Fibroblast of lung (primary cell): Measurements from ENCODE around the gene FBXW5. TPM values are rescaled to one million over a fixed set of nuclear protein-coding genes. Genes with fewer than 3 reads are reported as not detected.

Experiments
- DNase-seq, 2 donors: peaks; one replicate each; pipeline versions ENCODE4 v3.0.0 to v3.0.0-alpha.2; 2010; ENCODE audit warnings: low read depth in 2 of 2
- H2AFZ ChIP-seq: 2 replicates; pipeline ENCODE4 v1.5.1; 2012; ENCODE audit warnings: low read length, control low read depth, inconsistent platforms
- H3K27ac ChIP-seq: 2 replicates; pipeline ENCODE4 v1.5.1; 2011; ENCODE audit warnings: low read length, control low read depth; ENCODE audit not compliant: insufficient read depth
- H3K27me3 ChIP-seq: 2 replicates; pipeline ENCODE4 v1.5.1; 2011; ENCODE audit warnings: mild to moderate bottlenecking, low read length; ENCODE audit not compliant: control insufficient read depth, insufficient read depth
- H3K36me3 ChIP-seq: 2 replicates; pipeline ENCODE4 v1.5.1; 2011; ENCODE audit warnings: low read length; ENCODE audit not compliant: control insufficient read depth, insufficient read depth
- H3K4me1 ChIP-seq: 2 replicates; pipeline ENCODE4 v1.5.1; 2011; ENCODE audit warnings: low read length; ENCODE audit not compliant: control insufficient read depth, insufficient read depth; ENCODE audit errors: extremely low read depth
- H3K4me2 ChIP-seq: 2 replicates; pipeline ENCODE4 v1.5.1; 2011; ENCODE audit warnings: low read length, control low read depth; ENCODE audit not compliant: insufficient read depth; ENCODE audit errors: extremely low read depth
- H3K4me3 ChIP-seq, 4 experiments: fragments of 200-600 bp in 1 of 4; sonication (generic) in 1 of 4; replicated peaks in 1 of 4; 2 replicates each; pipeline ENCODE4 v1.5.1; 2011 to 2016; ENCODE audit warnings: low read length in 4 of 4, low read depth in 3 of 4, mild to moderate bottlenecking in 3 of 4, control low read depth in 2 of 4, inconsistent platforms in 1 of 4, mixed read lengths in 1 of 4; ENCODE audit not compliant: insufficient read depth in 1 of 4; ENCODE audit errors: control extremely low read depth in 1 of 4
- H3K79me2 ChIP-seq: 2 replicates; pipeline ENCODE4 v1.5.1; 2012; ENCODE audit warnings: mild to moderate bottlenecking, low read length, inconsistent platforms; ENCODE audit not compliant: control insufficient read depth, insufficient read depth
- H3K9ac ChIP-seq: 2 replicates; pipeline ENCODE4 v1.5.1; 2011; ENCODE audit warnings: mild to moderate bottlenecking, low read length, control low read depth; ENCODE audit not compliant: insufficient read depth
- H3K9me3 ChIP-seq: 2 replicates; pipeline ENCODE4 v1.5.1; 2012; ENCODE audit warnings: low read depth, low read length; ENCODE audit not compliant: control insufficient read depth, insufficient read depth
- H4K20me1 ChIP-seq: 2 replicates; pipeline ENCODE4 v1.5.1; 2011; ENCODE audit warnings: low read length; ENCODE audit not compliant: control insufficient read depth, insufficient read depth; ENCODE audit errors: extremely low read depth
- EZH2 ChIP-seq: IDR thresholded peaks from 2 replicates; pipeline ENCODE4 v1.5.1; 2012; ENCODE audit warnings: low read length, control low read depth, mild to moderate bottlenecking; ENCODE audit errors: missing control alignments
- polyA plus RNA-seq, 2 donors: library from polyadenylated mRNA; depleted of rRNA in 1 of 2; stranded (reverse) in 1 of 2; unstranded in 1 of 2; fragments of >200 nt; gene quantifications; 2 replicates each; pipeline ENCODE4 v1.2.1, GENCODE V29; 2011 to 2012; ENCODE audit warnings: missing spikeins in 1 of 2
- total RNA-seq: library from RNA; depleted of rRNA; stranded (reverse); fragments of >200 nt; gene quantifications from 2 replicates; pipeline ENCODE4 v1.2.1, GENCODE V29; 2014
- TF ChIP-seq, protein P1 (sequence below), 2 donors: IDR thresholded peaks in 1 of 2; conservative IDR thresholded peaks in 1 of 2; 1 replicate in 1 of 2; 2 replicates in 1 of 2; pipeline ENCODE4 v1.5.1; 2011 to 2012; ENCODE audit warnings: low read length in 2 of 2, control low read depth in 1 of 2, inconsistent platforms in 1 of 2, low read depth in 1 of 2, mild to moderate bottlenecking in 1 of 2

The FBXW5 gene
- total and polyA plus RNA-seq, 2 donors (not counting 1 experiment from before 2014, with no cell fraction given) = 31.3 to 166 TPM

DNA sequence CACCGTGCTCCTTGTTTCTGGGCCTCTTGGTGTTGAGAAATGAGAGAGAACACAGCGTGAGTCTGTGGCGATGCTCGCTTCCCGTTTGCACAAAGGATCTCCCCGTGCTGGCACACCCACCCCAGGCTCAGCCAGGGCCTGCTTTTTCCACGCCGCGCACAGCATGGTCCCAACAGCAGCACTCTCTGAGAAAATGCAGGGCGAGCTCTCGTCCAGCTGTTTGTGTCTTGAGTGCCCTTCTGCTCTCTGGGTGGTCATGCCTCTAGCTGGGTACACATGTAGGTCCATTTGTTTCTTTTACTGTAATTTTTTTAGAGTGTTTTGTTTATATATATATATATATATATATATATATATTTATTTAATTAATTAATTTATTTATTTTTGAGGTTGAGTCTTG is 26.6 kb downstream of the FBXW5 start:
- Histone ChIP-seq H3K4me3 (no peak overlapping the region), H3K27me3 (no peaks in the 10 kb centered on the region), H3K36me3 (peaks cover 24% of the 10 kb centered on the region), H3K4me1 (no peaks in the 10 kb centered on the region), H3K9me3 (no peaks in the 10 kb centered on the region), H2AFZ (no peak overlapping the region), H3K79me2 (no peaks in the 10 kb centered on the region), H3K9ac (no peak overlapping the region), H3K27ac (no peak overlapping the region), H4K20me1 (no peaks in the 10 kb centered on the region), H3K4me2 (no peak overlapping the region)
- no peak for DNase-seq
- TF ChIP-seq, protein P1, sequence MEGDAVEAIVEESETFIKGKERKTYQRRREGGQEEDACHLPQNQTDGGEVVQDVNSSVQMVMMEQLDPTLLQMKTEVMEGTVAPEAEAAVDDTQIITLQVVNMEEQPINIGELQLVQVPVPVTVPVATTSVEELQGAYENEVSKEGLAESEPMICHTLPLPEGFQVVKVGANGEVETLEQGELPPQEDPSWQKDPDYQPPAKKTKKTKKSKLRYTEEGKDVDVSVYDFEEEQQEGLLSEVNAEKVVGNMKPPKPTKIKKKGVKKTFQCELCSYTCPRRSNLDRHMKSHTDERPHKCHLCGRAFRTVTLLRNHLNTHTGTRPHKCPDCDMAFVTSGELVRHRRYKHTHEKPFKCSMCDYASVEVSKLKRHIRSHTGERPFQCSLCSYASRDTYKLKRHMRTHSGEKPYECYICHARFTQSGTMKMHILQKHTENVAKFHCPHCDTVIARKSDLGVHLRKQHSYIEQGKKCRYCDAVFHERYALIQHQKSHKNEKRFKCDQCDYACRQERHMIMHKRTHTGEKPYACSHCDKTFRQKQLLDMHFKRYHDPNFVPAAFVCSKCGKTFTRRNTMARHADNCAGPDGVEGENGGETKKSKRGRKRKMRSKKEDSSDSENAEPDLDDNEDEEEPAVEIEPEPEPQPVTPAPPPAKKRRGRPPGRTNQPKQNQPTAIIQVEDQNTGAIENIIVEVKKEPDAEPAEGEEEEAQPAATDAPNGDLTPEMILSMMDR (conservative IDR thresholded peaks at IDR 0.05 in 1 of 2, IDR thresholded peaks at IDR 0.05 in 1 of 2; ENCODE audit: low read depth in 1 of 2, low read length in 2 of 2) = no peak
- TF ChIP-seq EZH2 = no peak

GRCh38 chr9:136916330-136917184 is 28.0 kb downstream of the FBXW5 start:
- TF ChIP-seq EZH2 = no peak
- TF ChIP-seq, protein P1 (conservative IDR thresholded peaks at IDR 0.05 in 1 of 2, IDR thresholded peaks at IDR 0.05 in 1 of 2; ENCODE audit: low read depth in 1 of 2, low read length in 2 of 2) = no peak
- Histone ChIP-seq H3K36me3 (peaks cover 24% of the 10 kb centered on the region), H3K4me1 (no peaks in the 10 kb centered on the region), H3K27ac (no peak overlapping the region), H3K4me3 (no peak overlapping the region), H3K27me3 (no peaks in the 10 kb centered on the region), H4K20me1 (no peaks in the 10 kb centered on the region), H3K79me2 (no peaks in the 10 kb centered on the region), H3K9me3 (no peaks in the 10 kb centered on the region), H3K9ac (no peak overlapping the region), H3K4me2 (no peak overlapping the region), H2AFZ (no peak overlapping the region)
- no peak for DNase-seq

DNA sequence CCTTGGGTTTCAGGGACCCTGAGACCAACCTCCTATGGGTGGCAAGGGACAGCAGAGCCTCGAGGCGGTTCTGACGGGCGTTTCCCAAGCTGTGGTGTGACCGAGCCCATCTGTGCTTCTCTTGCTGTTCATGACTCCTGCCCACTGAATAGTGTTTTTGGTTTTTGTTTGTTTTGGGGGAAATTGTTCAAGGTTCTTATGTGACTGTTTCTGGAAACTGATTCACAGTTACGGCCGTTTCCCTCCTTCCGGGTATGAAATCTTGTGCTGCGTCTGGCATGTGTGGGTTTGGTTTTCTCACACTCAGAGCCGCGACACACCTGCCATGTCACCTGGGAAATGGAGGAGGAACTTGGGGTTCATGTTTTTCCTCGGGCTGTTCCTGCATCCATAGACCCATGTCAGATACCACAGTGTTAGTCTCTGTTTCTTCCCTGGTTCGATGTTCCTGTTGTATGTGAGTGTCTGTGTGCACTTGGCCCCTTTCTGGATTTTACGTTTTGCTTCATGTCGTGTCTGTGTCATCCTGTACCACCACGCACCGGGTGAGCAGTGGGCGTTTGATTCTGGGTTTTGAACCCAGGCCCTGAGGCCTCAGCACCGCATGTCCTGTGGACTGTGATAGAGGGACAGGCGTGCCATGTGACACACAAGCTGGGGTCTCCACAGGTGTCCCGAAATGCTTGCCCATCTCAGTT is 28.8 kb downstream of the FBXW5 start:
- H3K4me1 ChIP-seq = no peaks in the 10 kb centered on the region
- H3K9ac ChIP-seq = no peak overlapping the region
- H3K36me3 ChIP-seq = peaks cover 24% of the 10 kb centered on the region
- no peaks in the 10 kb centered on the region for H3K27me3 ChIP-seq
- no peaks in the 10 kb centered on the region for H4K20me1 ChIP-seq
- no peak overlapping the region for H3K27ac ChIP-seq
- no peaks in the 10 kb centered on the region for H3K79me2 ChIP-seq
- no peak overlapping the region for H2AFZ ChIP-seq
- no peak for DNase-seq
- H3K4me2 ChIP-seq = no peak overlapping the region
- no peaks in the 10 kb centered on the region for H3K9me3 ChIP-seq
- TF ChIP-seq, protein P1 (conservative IDR thresholded peaks at IDR 0.05 in 1 of 2, IDR thresholded peaks at IDR 0.05 in 1 of 2; ENCODE audit: low read depth in 1 of 2, low read length in 2 of 2) = no peak
- no peak for TF ChIP-seq EZH2
- no peak overlapping the region for H3K4me3 ChIP-seq
